SIG-M5 treated with dmso at 0.1 percent for 504 hours (cell line): Measurements from ENCODE around the gene ABHD12.
"Not testable (repeated sequence)": the region's sequence is repeated elsewhere in the genome, so short reads cannot be mapped to it uniquely, and the experiment has no call there.

ENCODE experiments used
- DNase-seq: peaks from one replicate; lab custom pipeline; 2025; ENCODE audit not compliant: unreplicated experiment; lab: John Stamatoyannopoulos, UW

ABHD12 gene

DNA sequence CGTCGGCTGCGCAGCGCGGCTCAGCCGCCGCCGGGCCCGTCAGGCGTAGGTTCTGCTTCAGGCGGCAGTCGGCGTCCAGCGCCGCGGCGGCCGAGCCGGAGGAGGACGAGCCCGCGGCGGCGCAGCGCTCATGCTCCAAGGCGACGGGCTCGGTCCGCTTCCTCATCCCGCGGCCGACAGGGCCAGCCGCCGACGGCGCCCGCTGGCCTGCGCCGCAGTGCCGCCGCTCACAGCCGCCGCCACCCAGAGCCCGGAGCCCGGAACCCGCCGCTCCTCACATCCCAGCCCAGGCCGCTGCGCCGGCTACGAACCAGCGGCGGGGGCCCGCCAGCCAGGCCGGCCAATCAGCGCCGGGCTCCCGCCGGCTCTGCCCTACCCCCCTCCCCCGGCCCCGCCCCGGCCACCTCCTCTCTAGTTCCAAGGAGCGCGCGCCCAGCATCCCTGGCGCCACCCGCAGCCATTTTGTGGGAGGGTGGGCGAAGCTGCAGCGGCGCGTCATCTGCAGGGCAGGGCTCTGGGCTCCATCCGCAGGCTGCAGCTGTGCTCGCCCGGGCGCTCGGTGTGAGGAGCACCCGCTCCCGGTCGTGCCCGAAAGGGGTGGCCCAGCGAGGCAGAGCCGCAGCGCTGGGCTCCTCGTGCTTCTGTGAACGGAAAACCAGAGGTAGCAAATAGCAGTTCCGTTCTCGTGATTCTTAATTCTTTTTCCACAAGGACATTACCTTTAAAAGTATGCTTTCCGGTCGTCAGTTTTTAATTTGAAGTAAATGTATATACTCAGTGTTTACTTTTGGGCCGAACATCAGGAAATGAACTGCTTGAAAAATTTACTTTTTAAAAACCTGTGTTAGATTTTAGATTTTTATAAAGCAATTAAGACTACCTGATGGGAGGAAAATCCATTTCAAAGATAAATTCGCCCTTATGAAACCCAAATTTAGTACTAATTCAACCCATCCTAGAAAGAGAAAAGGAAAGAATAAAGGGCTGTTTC lies at the start of gene ABHD12:
Gene ABHD12, minus strand, starts transcription at position 298 of the 991 bp plus-strand sequence. Its CDS starts 132 bp downstream, at position 166.
- DNase-seq: peak; percentile 96

DNA sequence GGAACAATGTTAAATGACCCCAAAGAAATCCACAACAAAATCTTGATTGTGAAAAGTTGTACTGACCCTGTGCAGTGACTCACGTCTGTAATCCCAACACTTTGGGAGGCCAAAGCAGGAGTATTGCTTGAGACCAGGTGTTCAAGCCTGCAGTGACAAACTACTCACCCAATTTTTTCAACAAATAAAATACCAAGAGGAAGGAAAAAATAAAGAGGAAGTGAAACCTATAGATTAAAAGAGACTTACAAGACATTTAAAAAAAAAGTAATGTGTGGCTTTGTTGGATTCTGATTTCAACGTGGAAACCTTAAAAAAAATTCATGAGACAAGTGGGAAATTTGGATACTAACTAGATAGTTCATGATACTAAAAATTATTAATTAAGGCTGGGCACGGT lies 48.7 kb upstream of the ABHD12 start:
- DNase-seq: peak; percentile 73

DNA sequence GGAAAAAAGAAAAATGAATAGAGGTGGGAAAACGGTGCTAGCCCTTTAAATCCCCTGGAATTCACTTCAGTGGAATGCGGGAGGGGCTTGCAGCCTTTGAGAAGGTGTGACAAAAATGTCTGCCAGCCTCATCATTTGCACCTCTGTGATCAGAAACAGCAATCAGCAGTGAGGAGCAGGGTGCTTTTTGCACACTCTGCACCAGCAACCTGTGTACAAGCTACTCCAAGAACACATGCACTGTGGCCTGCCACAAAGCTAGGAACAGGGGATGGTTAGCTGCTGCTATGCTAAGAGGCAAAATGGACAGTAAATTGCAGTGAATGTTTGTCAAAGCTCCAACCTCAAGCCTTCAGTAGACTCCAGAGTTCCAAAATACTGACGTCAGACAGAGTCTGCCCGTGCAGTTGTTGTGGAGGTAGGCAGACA lies 46.5 kb upstream of the ABHD12 start:
- no peak for DNase-seq

DNA sequence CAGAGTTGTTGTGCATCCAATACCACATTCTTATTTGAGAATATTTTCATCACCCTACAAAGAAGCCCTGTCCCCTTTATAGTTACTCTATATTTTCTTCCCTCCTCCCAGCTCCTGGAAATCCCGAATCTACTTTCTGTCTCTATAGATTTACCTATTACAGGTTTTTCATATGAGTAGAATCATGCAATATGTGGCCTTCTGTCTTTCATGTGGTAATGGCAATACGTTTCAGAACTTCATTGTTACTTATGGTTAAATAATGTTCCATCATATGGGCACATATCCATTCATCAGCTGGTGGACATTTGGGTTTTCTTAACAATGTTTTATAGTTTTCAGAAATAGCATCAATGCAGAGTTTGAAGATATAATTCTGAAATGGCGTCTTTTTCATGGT lies 33.9 kb upstream of the ABHD12 start:
- DNase-seq: no peak

DNA sequence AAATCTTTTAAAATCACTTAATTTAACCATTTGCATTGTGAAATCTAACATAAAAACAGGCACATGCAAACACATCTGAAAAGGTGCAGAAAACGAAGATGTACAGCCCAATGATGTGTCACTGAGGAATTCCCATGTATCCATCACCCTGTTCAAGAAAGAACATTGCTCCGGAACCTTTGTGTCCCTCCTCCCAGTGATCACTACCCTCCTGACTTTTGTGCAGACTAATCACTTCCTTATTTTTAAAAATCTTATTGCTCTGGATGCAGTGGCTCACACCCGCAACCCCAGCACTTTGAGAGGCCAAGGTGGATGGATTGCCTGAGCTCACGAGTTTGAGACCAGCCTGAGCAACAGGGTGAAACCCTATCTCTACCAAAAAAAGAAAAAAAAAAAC lies 31.4 kb upstream of the ABHD12 start:
- no peak for DNase-seq

DNA sequence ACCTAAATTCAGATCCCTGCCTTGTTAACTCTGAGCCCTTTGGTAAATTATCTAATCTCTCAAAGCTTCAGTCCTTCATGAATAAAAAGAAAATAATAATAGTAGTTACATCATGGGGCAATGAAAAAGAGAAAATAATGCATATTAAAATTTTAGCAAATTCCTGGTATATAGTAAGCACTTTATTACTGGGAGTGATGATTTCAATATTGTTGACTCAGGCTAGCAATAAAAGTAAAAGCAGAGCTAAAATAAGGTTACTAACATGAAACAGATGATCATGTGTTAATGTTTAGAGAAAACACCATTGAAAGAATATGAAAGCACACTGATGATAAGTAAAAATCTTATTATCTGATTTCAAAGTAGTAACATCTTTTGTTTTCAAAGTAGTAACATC lies 30.5 kb upstream of the ABHD12 start:
- DNase-seq: no peak

DNA sequence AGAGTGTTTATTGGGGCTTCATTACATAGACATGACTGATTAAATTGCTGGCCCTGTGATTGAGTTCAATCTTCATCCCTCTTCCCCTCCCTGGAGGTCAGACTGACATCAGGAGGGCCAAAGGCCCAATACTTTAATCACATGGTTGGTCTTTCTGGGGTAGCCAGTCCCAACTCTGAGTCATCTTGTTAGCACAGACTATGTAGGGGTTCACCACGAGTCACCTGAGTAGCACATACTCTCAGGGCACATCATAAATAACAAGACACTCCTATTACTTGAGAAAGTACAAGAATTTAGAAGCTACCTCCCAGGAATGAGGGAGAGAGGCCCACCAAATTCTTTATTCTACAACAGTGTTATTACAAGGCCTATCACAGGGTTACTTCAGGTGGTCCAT lies 28.1 kb upstream of the ABHD12 start:
- DNase-seq: no peak

DNA sequence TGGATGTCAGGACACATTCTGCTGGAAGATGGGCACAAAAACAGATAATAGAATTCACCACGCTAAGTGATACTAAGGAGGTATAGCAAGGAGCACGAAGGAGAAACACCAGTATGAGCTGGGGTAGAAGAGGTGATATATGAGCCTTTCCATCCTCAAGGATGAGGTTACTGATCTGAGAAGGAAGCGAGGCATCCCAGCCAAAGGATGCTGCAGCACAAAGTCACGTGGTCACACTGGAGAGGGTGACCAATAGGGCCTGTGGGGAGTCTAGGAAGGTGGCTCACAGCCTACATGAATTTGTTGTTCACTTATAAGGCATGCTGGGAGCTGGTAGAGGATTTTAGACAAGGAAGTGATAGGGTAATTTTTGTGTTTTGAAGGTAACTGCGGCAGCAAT lies 18.3 kb upstream of the ABHD12 start:
- DNase-seq: no peak

DNA sequence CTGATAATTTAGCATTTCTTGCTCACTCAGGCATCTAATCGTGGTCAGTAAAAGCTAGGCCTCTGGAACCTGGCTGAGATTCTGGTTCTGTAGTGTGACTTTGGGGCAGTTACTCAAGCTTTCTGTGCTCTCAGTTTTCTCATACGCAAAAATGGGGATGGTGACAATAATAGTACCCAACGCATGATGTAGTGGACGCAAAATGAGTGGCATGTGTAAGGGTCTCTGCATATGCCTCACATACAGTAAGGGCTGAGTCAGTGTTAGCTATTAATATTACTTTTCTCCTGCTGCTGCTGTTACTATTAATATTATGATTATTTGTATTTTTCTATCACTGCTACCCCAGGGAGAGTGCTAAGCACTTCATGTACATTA lies 17.5 kb upstream of the ABHD12 start:
- no peak for DNase-seq

DNA sequence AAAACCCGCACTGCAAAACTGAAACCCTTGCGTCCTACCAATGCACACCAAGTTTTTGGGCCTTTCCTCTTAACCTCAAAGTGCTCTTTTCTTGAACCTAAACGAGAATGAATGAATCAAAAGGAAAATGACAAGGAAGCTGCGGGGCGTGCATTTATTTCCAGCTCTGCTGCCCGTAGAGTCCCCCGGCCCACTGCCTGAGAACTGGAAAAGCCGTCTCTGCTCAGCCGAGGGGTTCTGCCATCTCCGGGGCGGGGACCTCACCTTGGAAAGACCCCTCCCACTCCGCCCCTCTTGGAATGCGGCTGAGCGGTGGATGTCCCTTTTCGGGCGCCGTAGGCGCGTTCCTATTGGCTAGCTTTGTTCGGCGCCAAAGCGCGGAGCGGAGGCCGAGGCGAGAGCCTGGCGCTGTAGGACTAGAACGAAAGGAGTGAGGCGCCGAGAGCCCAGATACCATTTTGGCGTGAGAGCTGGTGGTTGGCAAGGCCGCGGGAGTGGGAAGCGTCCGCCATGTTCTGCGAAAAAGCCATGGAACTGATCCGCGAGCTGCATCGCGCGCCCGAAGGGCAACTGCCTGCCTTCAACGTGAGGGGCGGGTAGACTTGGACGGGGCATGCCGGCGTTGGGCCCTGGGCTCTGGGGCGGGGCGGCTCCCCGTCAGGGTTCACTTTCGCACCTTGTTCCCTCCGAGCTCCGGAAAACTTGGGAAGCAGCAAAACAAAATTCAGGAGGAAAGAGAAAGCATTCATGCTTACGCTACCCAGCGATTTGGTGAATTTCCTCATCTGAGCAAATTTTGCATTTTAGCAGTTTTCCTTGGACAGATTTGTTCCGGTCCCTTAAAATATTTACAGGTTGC lies 16.9 kb upstream of the ABHD12 start, which contains the start of gene GINS1:
Gene GINS1, plus strand, starts transcription at position 363 of the 859 bp plus-strand sequence. Its CDS starts 148 bp downstream, at position 511.
- DNase-seq: peak; percentile 88

DNA sequence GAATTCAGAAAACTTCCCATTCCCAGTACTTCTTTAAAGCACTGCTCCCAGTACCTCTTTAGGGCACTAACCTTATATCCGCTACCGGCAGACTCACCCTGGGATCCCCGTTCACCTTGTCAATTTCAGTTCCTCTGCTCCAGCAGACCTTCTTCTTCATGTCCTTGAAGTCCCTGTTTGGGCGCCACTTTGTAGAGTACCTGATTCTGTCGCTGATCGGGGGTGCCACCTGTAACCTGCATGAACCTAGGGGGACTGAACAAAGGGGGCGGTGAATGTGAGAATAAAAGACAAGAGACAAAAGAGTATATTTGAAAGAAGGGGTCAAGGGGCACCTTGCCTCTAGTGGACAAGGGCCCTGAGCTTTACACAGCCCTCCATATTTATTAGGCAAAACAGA lies 11.9 kb upstream of the ABHD12 start:
- DNase-seq: no peak

DNA sequence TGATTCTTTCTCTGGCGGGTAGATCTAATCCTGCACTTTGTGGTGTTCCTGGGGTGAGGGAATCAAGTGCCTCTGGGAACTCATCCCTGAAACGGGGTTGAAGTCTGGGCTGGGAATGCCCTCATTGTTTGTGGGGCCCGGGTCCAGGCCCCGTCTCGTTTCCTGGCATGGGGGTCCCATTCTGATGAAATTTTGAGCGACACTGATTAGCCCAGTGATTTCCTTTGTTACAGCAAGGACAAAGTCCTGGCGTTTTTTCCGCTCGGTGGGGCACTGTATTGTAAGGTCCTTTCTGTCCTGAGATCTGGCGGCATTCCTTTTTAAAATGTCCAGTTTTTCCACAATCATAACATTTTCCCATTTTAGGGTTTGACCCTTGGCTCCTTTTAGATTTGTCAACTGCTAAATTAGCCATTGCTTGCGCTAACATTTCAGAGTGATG lies 9.7 kb upstream of the ABHD12 start:
- DNase-seq: not testable (repeated sequence)

DNA sequence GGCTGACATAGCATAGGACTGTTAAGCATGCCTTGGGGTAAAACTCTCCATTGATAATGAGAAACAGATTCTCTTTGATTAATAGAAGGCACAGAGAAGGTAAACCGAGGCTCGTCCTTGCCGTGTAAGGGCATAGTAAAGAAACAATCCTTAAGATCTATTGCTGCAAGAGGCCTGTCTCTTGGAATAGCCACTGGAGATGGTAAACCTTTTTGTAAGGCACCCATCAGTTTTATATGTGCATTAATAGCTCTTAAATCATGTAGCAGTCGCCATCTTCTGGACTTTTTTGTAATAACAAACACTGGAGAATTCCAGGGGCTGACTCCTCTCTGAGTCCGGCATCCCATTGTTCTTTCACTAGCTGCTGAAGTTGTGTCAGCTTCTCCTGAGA lies 8.4 kb upstream of the ABHD12 start:
- DNase-seq: peak; percentile 70

DNA sequence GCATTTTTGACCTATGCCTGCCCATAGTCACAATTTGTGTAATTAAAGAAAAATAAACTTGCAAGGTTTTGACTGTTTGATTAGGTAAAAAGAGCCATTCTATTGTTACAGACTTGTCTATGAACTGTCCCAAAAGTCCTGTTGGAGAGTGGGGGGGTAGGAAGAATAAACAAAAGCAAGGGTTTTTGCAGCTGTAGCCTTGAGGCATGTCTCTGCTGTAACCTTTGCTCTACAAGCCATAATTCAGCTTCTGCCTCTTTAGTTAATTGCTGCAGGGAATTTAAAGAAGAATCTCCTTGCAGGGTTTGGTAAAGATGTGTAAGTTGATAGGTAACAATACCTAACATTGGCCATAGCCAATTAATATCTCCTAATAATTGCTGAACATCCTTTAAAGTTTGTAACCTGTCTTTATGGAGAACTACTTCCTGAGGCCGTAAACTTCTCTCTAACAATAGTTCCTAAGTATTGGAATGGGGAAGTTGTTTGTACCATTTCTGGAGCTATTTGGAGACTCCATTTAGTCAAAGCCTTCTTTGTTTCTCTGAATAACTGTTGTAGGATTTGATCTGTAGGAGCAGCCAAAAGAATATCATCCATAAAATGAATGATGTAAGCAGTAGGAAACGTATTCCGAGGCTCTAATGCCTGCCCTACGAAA lies 7.9 kb upstream of the ABHD12 start:
- DNase-seq: no peak

DNA sequence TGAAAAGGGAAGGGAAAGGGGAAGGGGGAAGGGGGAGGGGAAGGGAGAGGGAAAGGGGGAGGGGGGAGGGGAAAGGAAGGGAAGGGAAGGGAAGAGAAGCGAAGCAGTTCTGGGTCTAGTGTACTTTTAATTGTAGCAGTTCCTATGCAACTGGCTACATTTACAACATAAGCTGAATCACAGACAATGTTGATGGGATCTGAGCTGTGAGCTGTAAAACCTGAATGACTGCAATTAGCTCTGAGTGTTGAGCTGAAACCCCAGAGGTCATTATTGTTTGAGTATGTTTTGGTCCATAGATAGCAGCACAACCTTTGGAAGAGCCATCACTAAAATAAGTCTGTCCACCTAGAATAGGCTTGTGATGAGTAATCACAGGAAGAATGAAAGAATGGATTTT lies 7.2 kb upstream of the ABHD12 start:
- DNase-seq: peak; percentile 39

DNA sequence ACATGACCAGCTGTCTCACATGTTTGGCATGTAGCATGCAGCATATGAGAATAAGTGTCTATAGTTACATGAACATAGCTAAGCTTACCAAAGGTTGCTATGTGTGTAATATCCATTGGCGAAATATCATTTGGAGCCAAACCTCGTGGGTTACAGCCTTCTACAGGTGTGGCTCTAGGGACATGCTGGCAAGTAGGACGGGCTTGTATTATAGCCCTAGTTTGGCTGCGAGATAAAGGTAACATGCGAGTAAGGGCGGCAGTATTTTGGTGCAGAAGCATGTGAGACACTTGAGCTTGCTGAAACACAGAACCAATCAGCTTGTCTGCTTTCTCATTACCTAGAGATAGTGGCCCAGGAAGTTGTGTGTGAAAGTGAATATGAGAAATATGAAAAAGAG lies 6.5 kb upstream of the ABHD12 start:
- no peak for DNase-seq

DNA sequence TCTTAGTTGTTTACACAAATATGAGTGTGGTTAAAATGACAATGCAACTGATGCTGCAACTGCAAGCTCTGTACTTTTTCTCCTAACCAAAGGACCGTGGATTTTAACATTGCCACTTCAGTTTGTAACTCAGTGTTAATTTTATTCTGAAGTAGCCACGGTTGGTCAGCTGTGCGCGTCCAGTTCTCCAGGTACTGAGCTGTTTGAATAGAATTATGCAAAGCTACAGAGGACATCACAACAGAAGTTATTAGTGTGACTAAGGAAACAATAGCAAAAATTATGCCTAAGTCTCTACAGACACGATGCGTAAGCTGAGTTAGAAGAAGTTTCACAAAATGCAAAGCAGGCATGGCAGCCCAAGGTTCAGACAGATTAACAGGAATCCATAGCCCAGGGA lies 4.4 kb upstream of the ABHD12 start:
- no peak for DNase-seq

DNA sequence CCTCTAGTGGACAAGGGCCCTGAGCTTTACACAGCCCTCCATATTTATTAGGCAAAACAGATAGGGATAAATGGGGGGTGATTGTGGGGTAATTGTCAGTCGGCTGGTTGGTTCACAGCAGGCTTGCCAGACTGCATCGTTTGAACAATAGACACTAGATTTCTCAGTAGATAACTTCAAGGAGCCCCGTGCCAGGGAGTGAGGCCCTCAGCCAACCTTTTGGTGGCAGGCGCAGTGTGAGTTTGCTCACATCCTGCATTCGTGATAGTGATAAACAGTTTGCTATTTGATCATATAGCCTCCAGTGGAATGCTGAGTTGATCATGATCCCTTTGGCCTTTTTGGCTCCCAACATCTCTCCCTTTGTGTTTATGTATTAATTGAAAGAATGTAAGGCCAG lies 3.6 kb upstream of the ABHD12 start:
- DNase-seq: no peak

DNA sequence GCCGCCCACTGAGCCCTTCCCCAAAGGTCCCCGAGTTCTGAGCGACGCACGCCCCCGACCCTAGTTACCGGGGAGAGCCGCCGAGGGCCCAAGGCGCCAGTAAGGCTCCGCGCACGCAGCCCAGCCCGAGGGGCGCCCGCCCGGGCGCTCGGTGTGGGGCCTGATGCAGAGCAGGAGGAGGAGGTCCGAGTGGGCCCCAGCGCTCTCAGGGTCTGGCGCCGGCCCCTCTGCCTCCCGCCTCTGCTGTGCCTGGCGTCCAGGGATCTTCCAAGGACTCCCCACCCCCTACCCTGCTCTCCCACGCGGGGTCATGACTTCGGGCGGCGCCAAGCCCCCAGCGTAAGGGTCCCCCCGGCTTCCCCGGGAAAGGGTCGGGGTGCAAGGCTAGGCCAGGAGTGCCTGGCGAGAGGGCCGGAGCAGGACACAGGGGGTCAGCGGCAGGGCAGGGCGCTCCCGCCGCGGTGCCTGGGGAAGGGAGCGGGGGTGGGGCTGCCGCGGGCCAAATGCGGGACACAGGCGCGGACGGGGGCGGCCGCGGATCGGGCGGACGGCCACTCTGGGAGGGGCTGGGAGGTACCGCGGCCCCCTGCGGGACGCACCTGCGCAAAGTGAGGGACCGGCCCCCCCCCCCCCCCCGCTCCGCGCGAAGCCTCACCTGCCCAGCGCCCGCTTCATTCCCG lies 637 bp downstream of the ABHD12 start:
- DNase-seq: no peak

DNA sequence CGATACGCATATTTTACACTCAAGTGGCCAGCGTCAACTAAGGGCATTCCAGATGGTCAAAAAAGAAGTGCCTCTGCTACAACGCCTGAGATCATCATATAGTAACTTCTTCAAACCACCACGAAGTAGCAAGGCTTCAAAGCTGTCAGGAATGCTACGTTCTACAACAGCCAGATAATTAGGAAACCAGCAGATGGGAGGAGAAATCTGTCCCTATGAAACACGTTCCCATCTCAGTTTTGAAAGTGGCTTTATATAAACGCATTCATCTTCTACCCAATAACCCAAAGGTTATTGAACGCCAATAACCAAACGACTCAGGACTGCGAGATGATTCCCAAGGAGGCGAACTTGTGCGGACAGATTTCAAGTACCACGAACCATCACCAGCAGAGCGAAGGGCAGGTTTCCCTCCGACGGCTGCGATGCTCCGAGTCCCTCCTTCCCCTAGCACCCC lies 1.2 kb downstream of the ABHD12 start:
- DNase-seq: peak; percentile 22
